Thyroid gland (tissue), 4 donors: ENCODE measurements around the gene AKR1C3.
"Not testable (repeated sequence)": the region's sequence is repeated elsewhere in the genome, so short reads cannot be mapped to it uniquely, and the experiment has no call there.

Experiments used
- POLR2A ChIP-seq, 2 donors: fragments of 450-650 bp; IDR thresholded peaks; one replicate each; pipeline ENCODE4 v1.6.1; 2017; ENCODE audit warnings: antibody characterized with exemption in 2 of 2, mild to moderate bottlenecking in 2 of 2, moderate library complexity in 1 of 2
- TF ChIP-seq, protein P1 (sequence below), 6 experiments: fragments of 200-600 bp in 3 of 6; fragments of 450-650 bp in 3 of 6; sonication (generic) in 3 of 6; IDR thresholded peaks; one replicate each; pipeline ENCODE4 v1.5.1; 2016 to 2019; ENCODE audit warnings: antibody characterized with exemption in 6 of 6, mild to moderate bottlenecking in 2 of 6, inconsistent platforms in 1 of 6, moderate library complexity in 1 of 6

DNA sequence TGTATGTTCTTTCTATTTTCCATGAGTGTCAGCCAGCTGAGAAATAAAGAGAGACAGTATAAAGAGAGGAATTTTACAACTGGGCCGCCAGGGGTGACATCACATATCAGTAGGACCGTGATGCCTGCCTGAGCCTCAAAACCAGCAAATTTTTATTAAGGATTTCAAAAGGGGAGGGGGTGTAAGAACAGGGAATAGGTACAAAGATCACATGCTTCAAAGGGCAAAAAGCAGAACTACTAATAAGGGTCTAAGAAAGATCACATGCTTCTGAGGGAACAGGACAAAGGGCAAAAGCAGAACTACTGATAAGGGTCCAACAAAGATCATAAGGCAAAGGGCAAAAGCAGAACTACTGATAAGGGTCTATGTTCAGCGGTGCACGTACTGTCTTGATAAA is 43.5 kb downstream of the AKR1C3 start:
- TF ChIP-seq, protein P1, sequence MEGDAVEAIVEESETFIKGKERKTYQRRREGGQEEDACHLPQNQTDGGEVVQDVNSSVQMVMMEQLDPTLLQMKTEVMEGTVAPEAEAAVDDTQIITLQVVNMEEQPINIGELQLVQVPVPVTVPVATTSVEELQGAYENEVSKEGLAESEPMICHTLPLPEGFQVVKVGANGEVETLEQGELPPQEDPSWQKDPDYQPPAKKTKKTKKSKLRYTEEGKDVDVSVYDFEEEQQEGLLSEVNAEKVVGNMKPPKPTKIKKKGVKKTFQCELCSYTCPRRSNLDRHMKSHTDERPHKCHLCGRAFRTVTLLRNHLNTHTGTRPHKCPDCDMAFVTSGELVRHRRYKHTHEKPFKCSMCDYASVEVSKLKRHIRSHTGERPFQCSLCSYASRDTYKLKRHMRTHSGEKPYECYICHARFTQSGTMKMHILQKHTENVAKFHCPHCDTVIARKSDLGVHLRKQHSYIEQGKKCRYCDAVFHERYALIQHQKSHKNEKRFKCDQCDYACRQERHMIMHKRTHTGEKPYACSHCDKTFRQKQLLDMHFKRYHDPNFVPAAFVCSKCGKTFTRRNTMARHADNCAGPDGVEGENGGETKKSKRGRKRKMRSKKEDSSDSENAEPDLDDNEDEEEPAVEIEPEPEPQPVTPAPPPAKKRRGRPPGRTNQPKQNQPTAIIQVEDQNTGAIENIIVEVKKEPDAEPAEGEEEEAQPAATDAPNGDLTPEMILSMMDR (IDR thresholded peaks at IDR 0.05) = not testable (repeated sequence)
- TF ChIP-seq POLR2A (IDR thresholded peaks at IDR 0.05) = not testable (repeated sequence)
